Vagina (tissue), 2 donors: Measurements from ENCODE around the gene MSX2. TPM values are rescaled to one million over a fixed set of nuclear protein-coding genes. Genes with fewer than 3 reads are reported as not detected.

Experiments used
- DNase-seq, 2 donors: peaks; one replicate each; pipeline ENCODE4 v3.0.0-alpha.2; 2017; ENCODE audit errors: extremely low spot score in 2 of 2
- H3K27ac ChIP-seq: fragments of 200-600 bp; sonication (generic); one replicate; pipeline ENCODE4 v1.5.1; 2019
- H3K27me3 ChIP-seq: fragments of 200-600 bp; sonication (generic); one replicate; pipeline ENCODE4 v1.5.1; 2019
- H3K36me3 ChIP-seq, 2 donors: fragments of 200-600 bp; sonication (generic); one replicate each; pipeline ENCODE4 v1.5.1; 2017 to 2019
- H3K4me1 ChIP-seq: fragments of 200-600 bp; sonication (generic); one replicate; pipeline ENCODE4 v1.5.1; 2019
- H3K4me3 ChIP-seq, 2 donors: fragments of 200-600 bp; sonication (generic); 1 replicate in 1 of 2; 2 replicates in 1 of 2; pipeline ENCODE4 v1.5.1; 2016 to 2019
- H3K9me3 ChIP-seq: fragments of 200-600 bp; sonication (generic); one replicate; pipeline ENCODE4 v1.5.1; 2019
- CTCF ChIP-seq, 3 experiments: fragments of 450-650 bp in 2 of 3; fragments of 200-600 bp in 1 of 3; sonication (generic) in 1 of 3; IDR thresholded peaks; one replicate each; pipeline ENCODE4 v1.5.1; 2017 to 2019; ENCODE audit warnings: antibody characterized with exemption in 3 of 3, mild to moderate bottlenecking in 2 of 3, moderate library complexity in 2 of 3
- POLR2A ChIP-seq, 2 donors: fragments of 450-650 bp; IDR thresholded peaks; one replicate each; pipeline ENCODE4 v1.6.1; 2017; ENCODE audit warnings: antibody characterized with exemption in 2 of 2, mild to moderate bottlenecking in 2 of 2, moderate library complexity in 2 of 2
- POLR2AphosphoS5 ChIP-seq, 2 donors: sonication (generic); formaldehyde crosslinking; IDR thresholded peaks; one replicate each; pipeline ENCODE4 v1.9.0; 2017; ENCODE audit warnings: antibody characterized with exemption in 2 of 2, mild to moderate bottlenecking in 2 of 2, low read depth in 1 of 2; ENCODE audit not compliant: insufficient read depth in 1 of 2
- intact Hi-C: fragments of 100-400 bp; cut with DNase I; formaldehyde crosslinking; loops from one replicate; pipeline ENCODE4 v1.15.1; 2023
- microRNA-seq: library from miRNA; unstranded; fragments of <30 nt; microRNA quantifications from one replicate; pipeline ENCODE4, GENCODE V29; 2017; ENCODE audit warnings: borderline number of aligned reads, borderline replicate concordance
- small RNA-seq: library from RNA; depleted of rRNA; stranded (forward); fragments of <200 nt; gene quantifications from one replicate; pipeline ENCODE3, GENCODE V24; 2016
- total RNA-seq: library from RNA; depleted of rRNA; stranded (reverse); fragments of >200 nt; gene quantifications from one replicate; pipeline ENCODE4 v1.2.3, GENCODE V29; 2016

Gene MSX2
- total RNA-seq, 1 donor from 2014 or later, result 1.2 TPM

GRCh38 chr5:174775081-174775480, 50.7 kb downstream of the MSX2 start:
- no peak for TF ChIP-seq CTCF (IDR thresholded peaks at IDR 0.05)
- no peak for TF ChIP-seq POLR2A (IDR thresholded peaks at IDR 0.05)
- no peak for TF ChIP-seq POLR2AphosphoS5 (IDR thresholded peaks at IDR 0.05; ENCODE audit: insufficient read depth in 1 of 2, low read depth in 1 of 2)

GRCh38 chr5:174777111-174777510, 52.7 kb downstream of the MSX2 start:
- Histone ChIP-seq H3K9me3 (no peaks in the 10 kb centered on the region), H3K36me3 (no peaks in the 10 kb centered on the region), H3K27me3 (no peaks in the 10 kb centered on the region), H3K27ac (no peak overlapping the region), H3K4me3 (no peak overlapping the region), H3K4me1 (no peaks in the 10 kb centered on the region)
- intact Hi-C loops, result no loop called here
- DNase-seq, result no peak
- TF ChIP-seq POLR2A (IDR thresholded peaks at IDR 0.05), result no peak
- no peak for TF ChIP-seq POLR2AphosphoS5 (IDR thresholded peaks at IDR 0.05; ENCODE audit: insufficient read depth in 1 of 2, low read depth in 1 of 2)
- TF ChIP-seq CTCF (IDR thresholded peaks at IDR 0.05), result no peak

More at GRCh38 chr5:174775081-174775480, 50.7 kb downstream of the MSX2 start:
- Histone ChIP-seq H3K4me3 (no peak overlapping the region), H3K27me3 (no peaks in the 10 kb centered on the region), H3K4me1 (no peaks in the 10 kb centered on the region), H3K9me3 (no peaks in the 10 kb centered on the region), H3K36me3 (no peaks in the 10 kb centered on the region), H3K27ac (no peak overlapping the region)
- DNase-seq, result no peak
- intact Hi-C loops, result no loop called here

GRCh38 chr5:174777583-174777982, 53.2 kb downstream of the MSX2 start:
- no peak for DNase-seq
- H3K27me3 ChIP-seq, result no peaks in the 10 kb centered on the region
- no peak overlapping the region for H3K4me3 ChIP-seq
- H3K9me3 ChIP-seq, result no peaks in the 10 kb centered on the region
- no peaks in the 10 kb centered on the region for H3K4me1 ChIP-seq
- intact Hi-C loops, result no loop called here
- no peaks in the 10 kb centered on the region for H3K36me3 ChIP-seq
- TF ChIP-seq CTCF (IDR thresholded peaks at IDR 0.05), result no peak
- TF ChIP-seq POLR2A (IDR thresholded peaks at IDR 0.05), result no peak
- no peak for TF ChIP-seq POLR2AphosphoS5 (IDR thresholded peaks at IDR 0.05; ENCODE audit: insufficient read depth in 1 of 2, low read depth in 1 of 2)
- no peak overlapping the region for H3K27ac ChIP-seq

Small RNA genes lying within 50 kb of the gene (microRNA-seq; reads per million reads assigned to microRNA genes)
- not detected for gene MIR4634

Small RNA genes lying within 50 kb of the gene (small RNA-seq; reads per million reads assigned to genes)
- gene MIR4634, result 1.8 reads per million, percentile 54 among the genes with 10 or more reads in this experiment
